H9 (cell line): ENCODE measurements around the gene ATP11C. TPM values are rescaled to one million over a fixed set of nuclear protein-coding genes. Genes with fewer than 3 reads are reported as not detected.

Source experiments
- DNase-seq: peaks from one replicate; pipeline ENCODE4 v3.0.0-alpha.2; 2017
- H2AFZ ChIP-seq: one replicate; pipeline ENCODE4 v1.6.1; 2013; ENCODE audit warnings: mild to moderate bottlenecking, low read length, control low read depth, moderate library complexity
- H2AK5ac ChIP-seq: 2 replicates; pipeline ENCODE4 v1.6.1; 2013; ENCODE audit warnings: low read length, control low read depth, mixed read lengths; ENCODE audit not compliant: insufficient read length
- H2BK120ac ChIP-seq: one replicate; pipeline ENCODE4 v1.6.1; 2013; ENCODE audit warnings: low read depth, mild to moderate bottlenecking, low read length, control low read depth, inconsistent platforms; ENCODE audit not compliant: poor library complexity, severe bottlenecking
- H2BK12ac ChIP-seq: 2 replicates; pipeline ENCODE4 v1.6.1; 2013; ENCODE audit warnings: low read length, control low read depth, mixed read lengths, low read depth; ENCODE audit not compliant: insufficient read length
- H2BK15ac ChIP-seq: 2 replicates; pipeline ENCODE4 v1.6.1; 2013; ENCODE audit warnings: low read depth, low read length, control low read depth
- H2BK20ac ChIP-seq: one replicate; pipeline ENCODE4 v1.6.1; 2013; ENCODE audit warnings: low read depth, mild to moderate bottlenecking, low read length, control low read depth, inconsistent platforms; ENCODE audit not compliant: poor library complexity, severe bottlenecking
- H2BK5ac ChIP-seq: 2 replicates; pipeline ENCODE4 v1.6.1; 2013; ENCODE audit warnings: low read length, control low read depth, mixed read lengths; ENCODE audit not compliant: insufficient read length
- H3K14ac ChIP-seq: 2 replicates; pipeline ENCODE4 v1.6.1; 2013; ENCODE audit warnings: low read length, control low read depth; ENCODE audit not compliant: insufficient read depth
- H3K18ac ChIP-seq: 2 replicates; pipeline ENCODE4 v1.6.1; 2013; ENCODE audit warnings: low read depth, mild to moderate bottlenecking, mixed read lengths, low read length, control low read depth; ENCODE audit not compliant: insufficient read length
- H3K23ac ChIP-seq: 2 replicates; pipeline ENCODE4 v1.6.1; 2013; ENCODE audit warnings: low read length, control low read depth, mixed read lengths, low read depth; ENCODE audit not compliant: insufficient read length
- H3K23me2 ChIP-seq: 2 replicates; pipeline ENCODE4 v1.6.1; 2013; ENCODE audit warnings: low read depth, mild to moderate bottlenecking, mixed read lengths, low read length, control low read depth; ENCODE audit not compliant: insufficient read length, poor library complexity, severe bottlenecking
- H3K27ac ChIP-seq: 2 replicates; pipeline ENCODE4 v1.5.1; 2013; ENCODE audit warnings: low read length, control low read depth, mixed read lengths, low read depth; ENCODE audit not compliant: insufficient read length
- H3K27me3 ChIP-seq: 2 replicates; pipeline ENCODE4 v1.6.1; 2013; ENCODE audit warnings: low read length, control low read depth, inconsistent platforms; ENCODE audit not compliant: insufficient read depth
- H3K4ac ChIP-seq: 2 replicates; pipeline ENCODE4 v1.6.1; 2013; ENCODE audit warnings: low read depth, mild to moderate bottlenecking, control low read depth, inconsistent platforms, low read length, moderate library complexity
- H3K4me1 ChIP-seq: 2 replicates; pipeline ENCODE4 v1.6.1; 2013; ENCODE audit warnings: low read length, control low read depth, inconsistent platforms; ENCODE audit not compliant: insufficient read depth
- H3K4me2 ChIP-seq: 2 replicates; pipeline ENCODE4 v1.6.1; 2013; ENCODE audit warnings: low read length, control low read depth, mixed read lengths; ENCODE audit not compliant: insufficient read length, insufficient read depth
- H3K56ac ChIP-seq: 2 replicates; pipeline ENCODE4 v1.6.1; 2013; ENCODE audit warnings: low read depth, mild to moderate bottlenecking, mixed read lengths, low read length, control low read depth; ENCODE audit not compliant: insufficient read length
- H3K79me1 ChIP-seq: 2 replicates; pipeline ENCODE4 v1.6.1; 2013; ENCODE audit warnings: low read depth, mild to moderate bottlenecking, moderate library complexity, low read length, control low read depth, inconsistent platforms; ENCODE audit not compliant: insufficient read depth, poor library complexity, severe bottlenecking
- H3K79me2 ChIP-seq: 2 replicates; pipeline ENCODE4 v1.6.1; 2013; ENCODE audit warnings: low read length, control low read depth, inconsistent platforms; ENCODE audit not compliant: insufficient read depth
- H3K9ac ChIP-seq: 2 replicates; pipeline ENCODE4 v1.6.1; 2013; ENCODE audit warnings: low read length, control low read depth, mixed read lengths; ENCODE audit not compliant: insufficient read length; ENCODE audit errors: extremely low read depth
- H3K9me3 ChIP-seq: one replicate; pipeline ENCODE4 v1.6.1; 2013; ENCODE audit warnings: low read depth, low read length, inconsistent platforms; ENCODE audit not compliant: control insufficient read depth
- H3T11ph ChIP-seq: one replicate; pipeline ENCODE4 v1.6.1; 2013; ENCODE audit warnings: mild to moderate bottlenecking, low read length, control low read depth, inconsistent platforms
- H4K20me1 ChIP-seq: one replicate; pipeline ENCODE4 v1.6.1; 2013; ENCODE audit not compliant: control insufficient read depth, insufficient read length, insufficient read depth
- H4K5ac ChIP-seq: 2 replicates; pipeline ENCODE4 v1.6.1; 2013; ENCODE audit warnings: low read depth, mild to moderate bottlenecking, mixed read lengths, low read length, control low read depth; ENCODE audit not compliant: insufficient read length
- H4K8ac ChIP-seq: replicated peaks from 2 replicates; pipeline ENCODE4 v1.6.1; 2013; ENCODE audit warnings: low read length, control low read depth, mixed read lengths, low read depth; ENCODE audit not compliant: insufficient read length
- H4K91ac ChIP-seq: 2 replicates; pipeline ENCODE4 v1.6.1; 2013; ENCODE audit warnings: low read depth, mild to moderate bottlenecking, moderate library complexity, mixed read lengths, low read length, control low read depth; ENCODE audit not compliant: insufficient read length
- H3K27ac Mint-ChIP-seq, 3 experiments: 2 replicates in 2 of 3; 3 replicates in 1 of 3; pipeline ENCODE4 v1.8.0; 2020 to 2021; ENCODE audit warnings: mixed read lengths in 3 of 3, mild to moderate bottlenecking in 1 of 3, moderate library complexity in 1 of 3
- H3K27me3 Mint-ChIP-seq: 2 replicates; pipeline ENCODE4 v1.8.0; 2021; ENCODE audit warnings: low read depth, mild to moderate bottlenecking, moderate library complexity, mixed read lengths
- H3K36me3 Mint-ChIP-seq, 3 experiments: 2 replicates in 2 of 3; 3 replicates in 1 of 3; pipeline ENCODE4 v1.8.0; 2020 to 2021; ENCODE audit warnings: low read depth in 3 of 3, mixed read lengths in 3 of 3; ENCODE audit not compliant: insufficient read depth in 1 of 3
- H3K4me1 Mint-ChIP-seq, 2 experiments: 2 replicates each; pipeline ENCODE4 v1.8.0; 2020; ENCODE audit warnings: mixed read lengths in 2 of 2
- H3K4me3 Mint-ChIP-seq, 2 experiments: 2 replicates in 1 of 2; 3 replicates in 1 of 2; pipeline ENCODE4 v1.8.0; 2020 to 2021; ENCODE audit warnings: mild to moderate bottlenecking in 2 of 2, mixed read lengths in 2 of 2, moderate library complexity in 1 of 2
- H3K9me3 Mint-ChIP-seq, 2 experiments: 2 replicates in 1 of 2; 3 replicates in 1 of 2; pipeline ENCODE4 v1.8.0; 2020; ENCODE audit warnings: mild to moderate bottlenecking in 2 of 2, mixed read lengths in 2 of 2, moderate library complexity in 1 of 2
- CTCF ChIP-seq: fragments of 200-600 bp; sonication (generic); conservative IDR thresholded peaks from 3 replicates; pipeline ENCODE4 v1.8.0; 2021; ENCODE audit warnings: antibody characterized with exemption, mild to moderate bottlenecking
- WGBS: extraction: QIAGEN DNeasy Blood & Tissue Kit; methylation state at CpG from one replicate; pipeline ENCODE4 v1.1.7; 2013; ENCODE audit warnings: missing lambda C conversion rate, low lambda C conversion rate, mixed read lengths; ENCODE audit not compliant: insufficient read length; ENCODE audit errors: extremely low coverage; 5-methylcytosine and 5-hydroxymethylcytosine counted together
- total RNA-seq: library from RNA; stranded (reverse); gene quantifications from 2 replicates; pipeline ENCODE4 v1.2.1, GENCODE V29; 2021

The ATP11C gene
- total RNA-seq, 1 experiment from 2014 or later, result 28.4 TPM

- Histone ChIP-seq H3K18ac (no peak overlapping the region), H3K79me1 (no peaks in the 10 kb centered on the region), H4K20me1 (no peaks in the 10 kb centered on the region), H2BK120ac (no peak overlapping the region), H2BK12ac (no peak overlapping the region), H3K4me2 (no peak overlapping the region), H2BK5ac (no peak overlapping the region), H3K23ac (no peak overlapping the region), H3K4me1 (peaks cover 6% of the 10 kb centered on the region; the same call in 1 of the 2 replicates), H3K27ac (no peak overlapping the region), H4K8ac (no peak overlapping the region), H3K9me3 (no peaks in the 10 kb centered on the region), H3K27me3 (no peaks in the 10 kb centered on the region), H3K4ac (no peak overlapping the region), H3K56ac (no peak overlapping the region), H4K91ac (no peak overlapping the region), H3K14ac (no peak overlapping the region), H3K23me2 (no peaks in the 10 kb centered on the region), H2BK15ac (no peak overlapping the region), H3T11ph (no peak overlapping the region), H4K5ac (no peak overlapping the region), H2AFZ (no peak overlapping the region), H2BK20ac (no peak overlapping the region), H3K9ac (no peak overlapping the region), H2AK5ac (no peak overlapping the region), H3K79me2 (peaks cover 3% of the 10 kb centered on the region; the same call in 1 of the 2 replicates)
- H3K4me1 Mint-ChIP-seq, result peaks cover 10 to 13% of the 10 kb centered on the region in 2 experiments
- DNase-seq, result no peak
- H3K27ac Mint-ChIP-seq, result no peak overlapping the region
- peaks cover 0 to 37% of the 10 kb centered on the region in 2 experiments; a peak in 2 of 5 replicates for H3K9me3 Mint-ChIP-seq
- peaks cover 0 to 11% (median 0%) of the 10 kb centered on the region in 3 experiments; a peak in 2 of 7 replicates for H3K36me3 Mint-ChIP-seq
- no peaks in the 10 kb centered on the region for H3K27me3 Mint-ChIP-seq
- no peak for TF ChIP-seq CTCF
- H3K4me3 Mint-ChIP-seq, result no peak overlapping the region
- WGBS, result no CpG with 5 or more reads among the region's 2 CpGs
Measured at GRCh38 chrX:139898334-139898733, 34.5 kb downstream of the ATP11C start.
